Natural killer cell (primary cell): ENCODE measurements around the gene MYADML2. TPM values are rescaled to one million over a fixed set of nuclear protein-coding genes. Genes with fewer than 3 reads are reported as not detected.
A peak's percentile ranks its signal among the peaks of the same experiment; 100 is the strongest.

Experiments
- ATAC-seq, 3 donors: fragments of 150-1000 bp in 2 of 3; fragments of 200-7000 bp in 1 of 3; cut with Tn5 transposase; 1 replicate in 1 of 3; 2 replicates in 2 of 3; pipeline ENCODE4 v1.10.0; 2021; ENCODE audit warnings: mild to moderate bottlenecking in 2 of 3, moderate library complexity in 2 of 3
- DNase-seq, 2 donors: peaks; one replicate each; pipeline versions ENCODE4 v3.0.0 to v3.0.0-alpha.2; 2013 to 2021; ENCODE audit warnings: mixed read lengths in 1 of 2
- H3K27ac ChIP-seq: one replicate; pipeline ENCODE4 v1.5.1; 2013; ENCODE audit warnings: mild to moderate bottlenecking, low read length
- H3K27me3 ChIP-seq: one replicate; pipeline ENCODE4 v1.6.1; 2013; ENCODE audit warnings: low read length; ENCODE audit not compliant: control insufficient read depth, insufficient read depth
- H3K36me3 ChIP-seq: one replicate; pipeline ENCODE4 v1.6.1; 2013; ENCODE audit warnings: low read length; ENCODE audit not compliant: control insufficient read depth, insufficient read depth
- H3K4me1 ChIP-seq: one replicate; pipeline ENCODE4 v1.6.1; 2013; ENCODE audit warnings: low read length; ENCODE audit not compliant: control insufficient read depth, insufficient read depth
- H3K4me3 ChIP-seq: one replicate; pipeline ENCODE4 v1.5.1; 2013; ENCODE audit warnings: low read length
- H3K9me3 ChIP-seq: one replicate; pipeline ENCODE4 v1.6.1; 2013; ENCODE audit warnings: low read length; ENCODE audit not compliant: control insufficient read depth, insufficient read depth
- H3K27ac Mint-ChIP-seq, 2 donors: one replicate each; pipeline ENCODE4 v1.8.0; 2022; ENCODE audit warnings: mild to moderate bottlenecking in 2 of 2, mixed read lengths in 2 of 2, moderate library complexity in 1 of 2
- H3K27me3 Mint-ChIP-seq, 2 donors: one replicate each; pipeline ENCODE4 v1.8.0; 2022; ENCODE audit warnings: low read depth in 2 of 2, mixed read lengths in 2 of 2
- H3K36me3 Mint-ChIP-seq: one replicate; pipeline ENCODE4 v1.8.0; 2022; ENCODE audit warnings: mixed read lengths
- H3K4me1 Mint-ChIP-seq, 2 donors: one replicate each; pipeline ENCODE4 v1.8.0; 2022; ENCODE audit warnings: mixed read lengths in 2 of 2
- H3K4me3 Mint-ChIP-seq: one replicate; pipeline ENCODE4 v1.8.0; 2022; ENCODE audit warnings: mild to moderate bottlenecking, moderate library complexity, mixed read lengths
- H3K9me3 Mint-ChIP-seq, 2 donors: one replicate each; pipeline ENCODE4 v1.8.0; 2022; ENCODE audit warnings: mixed read lengths in 2 of 2
- WGBS: methylation state at CpG from one replicate; pipeline ENCODE4 v1.1.7; 2013; ENCODE audit warnings: missing lambda C conversion rate; ENCODE audit not compliant: insufficient coverage; 5-methylcytosine and 5-hydroxymethylcytosine counted together
- intact Hi-C: fragments of 100-400 bp; cut with micrococcal nuclease; formaldehyde crosslinking; loops from one replicate; pipeline ENCODE4 v1.14.2; 2022
- total RNA-seq, 4 donors: library from RNA; stranded (reverse); fragments of 120-200 nt in 1 of 4; gene quantifications; one replicate each; pipeline versions ENCODE4 v1.2.3 to v1.2.4, GENCODE V29; 2013 to 2022
- TF ChIP-seq, protein P1 (sequence below): fragments of 200-600 bp; IDR thresholded peaks from one replicate; pipeline ENCODE4 v1.8.0; 2022; ENCODE audit warnings: antibody characterized with exemption

The MYADML2 gene
- total RNA-seq, 3 donors from 2014 or later (not counting 1 experiment from before 2014, with no cell fraction given), result not detected

DNA sequence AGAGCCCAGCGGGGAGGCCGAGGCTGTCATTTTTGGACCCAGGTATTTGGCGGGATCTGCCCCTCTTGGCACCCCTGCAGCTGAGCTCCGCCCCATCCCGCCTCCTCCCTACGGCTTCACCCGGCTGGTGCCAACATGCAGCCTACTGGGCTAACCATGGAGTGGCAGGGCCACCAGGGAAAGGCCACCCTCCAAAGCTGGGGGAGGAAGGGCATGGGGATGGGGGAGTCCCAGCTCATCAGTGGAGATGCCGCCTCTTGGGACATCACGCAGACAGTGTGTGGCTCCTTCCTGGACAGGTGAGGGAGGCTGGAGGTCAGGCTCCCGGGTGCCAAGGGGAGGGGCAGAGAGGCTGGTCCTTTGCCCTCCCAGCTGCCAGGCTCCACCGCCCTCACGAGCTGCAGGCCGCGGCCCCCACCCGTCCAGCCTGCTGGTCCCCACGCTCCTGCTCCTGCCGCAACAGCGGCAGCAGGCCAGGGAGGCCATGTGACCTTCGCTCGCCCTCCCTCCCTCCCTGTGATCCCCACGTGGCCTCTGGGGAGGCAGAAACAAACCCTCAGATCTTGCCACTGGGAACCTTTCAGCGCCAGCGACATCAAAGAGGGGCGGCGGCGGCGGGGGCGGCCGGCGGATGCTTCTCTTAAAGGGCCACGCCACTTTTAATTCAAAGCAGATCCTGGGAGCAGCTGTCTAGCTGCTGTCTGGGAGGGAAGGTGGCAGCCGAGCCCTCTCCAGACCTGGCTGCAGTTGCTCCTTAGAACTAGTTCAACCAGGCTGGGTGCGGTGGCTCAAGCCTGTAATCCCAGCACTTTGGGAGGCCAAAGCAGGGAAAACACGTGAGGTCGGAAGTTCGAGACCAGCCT lies 20.7 kb upstream of the MYADML2 start:
- Mint-ChIP-seq H3K27ac (no peak overlapping the region), H3K4me1 (no peaks in the 10 kb centered on the region), H3K9me3 (no peaks in the 10 kb centered on the region), H3K27me3 (peaks cover 14 to 25% of the 10 kb centered on the region in 2 donors), H3K4me3 (peak overlapping the region; percentile 25), H3K36me3 (no peaks in the 10 kb centered on the region)
- Histone ChIP-seq H3K27me3 (peaks cover 8% of the 10 kb centered on the region), H3K4me1 (peaks cover 34% of the 10 kb centered on the region), H3K4me3 (peak overlapping the region; percentile 6), H3K9me3 (no peaks in the 10 kb centered on the region), H3K27ac (no peak overlapping the region), H3K36me3 (no peaks in the 10 kb centered on the region)
- intact Hi-C loops, result no loop called here
- peak; percentile 75 to 93 (median 91) for ATAC-seq
- TF ChIP-seq, protein P1, sequence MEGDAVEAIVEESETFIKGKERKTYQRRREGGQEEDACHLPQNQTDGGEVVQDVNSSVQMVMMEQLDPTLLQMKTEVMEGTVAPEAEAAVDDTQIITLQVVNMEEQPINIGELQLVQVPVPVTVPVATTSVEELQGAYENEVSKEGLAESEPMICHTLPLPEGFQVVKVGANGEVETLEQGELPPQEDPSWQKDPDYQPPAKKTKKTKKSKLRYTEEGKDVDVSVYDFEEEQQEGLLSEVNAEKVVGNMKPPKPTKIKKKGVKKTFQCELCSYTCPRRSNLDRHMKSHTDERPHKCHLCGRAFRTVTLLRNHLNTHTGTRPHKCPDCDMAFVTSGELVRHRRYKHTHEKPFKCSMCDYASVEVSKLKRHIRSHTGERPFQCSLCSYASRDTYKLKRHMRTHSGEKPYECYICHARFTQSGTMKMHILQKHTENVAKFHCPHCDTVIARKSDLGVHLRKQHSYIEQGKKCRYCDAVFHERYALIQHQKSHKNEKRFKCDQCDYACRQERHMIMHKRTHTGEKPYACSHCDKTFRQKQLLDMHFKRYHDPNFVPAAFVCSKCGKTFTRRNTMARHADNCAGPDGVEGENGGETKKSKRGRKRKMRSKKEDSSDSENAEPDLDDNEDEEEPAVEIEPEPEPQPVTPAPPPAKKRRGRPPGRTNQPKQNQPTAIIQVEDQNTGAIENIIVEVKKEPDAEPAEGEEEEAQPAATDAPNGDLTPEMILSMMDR, result no peak
- 19% methylated on average over 36 of the region's 36 CpGs for WGBS
- DNase-seq, result peak in 1 of 2 donors; percentile 92

DNA sequence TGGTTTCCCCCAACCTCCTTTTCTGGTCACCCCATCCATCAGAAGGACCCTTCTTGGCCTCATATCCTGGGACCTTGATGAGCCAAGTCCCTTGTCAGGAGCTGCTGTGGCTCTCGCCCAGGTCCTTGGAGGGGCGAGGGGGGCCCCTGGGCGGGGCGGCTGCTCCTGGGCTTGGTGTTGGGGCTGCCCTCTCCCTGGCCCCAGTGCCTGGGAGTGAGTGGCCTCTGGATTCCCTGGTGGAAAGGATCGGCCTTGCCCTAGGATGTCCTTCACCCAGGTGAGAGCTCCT lies 20.2 kb upstream of the MYADML2 start:
- Histone ChIP-seq H3K27ac (no peak overlapping the region), H3K27me3 (peaks cover 14% of the 10 kb centered on the region), H3K4me1 (peaks cover 34% of the 10 kb centered on the region), H3K36me3 (no peaks in the 10 kb centered on the region), H3K9me3 (no peaks in the 10 kb centered on the region), H3K4me3 (no peak overlapping the region)
- no peaks in the 10 kb centered on the region for H3K9me3 Mint-ChIP-seq
- no peaks in the 10 kb centered on the region for H3K4me1 Mint-ChIP-seq
- H3K36me3 Mint-ChIP-seq, result no peaks in the 10 kb centered on the region
- WGBS, result 51% methylated on average over 5 of the region's 5 CpGs
- DNase-seq, result no peak
- intact Hi-C loops, result no loop called here
- no peak overlapping the region for H3K4me3 Mint-ChIP-seq
- H3K27me3 Mint-ChIP-seq, result peaks cover 14 to 25% of the 10 kb centered on the region in 2 donors
- TF ChIP-seq, protein P1, result no peak
- peak in 1 of 3 donors; percentile 3 for ATAC-seq
- H3K27ac Mint-ChIP-seq, result no peak overlapping the region

DNA sequence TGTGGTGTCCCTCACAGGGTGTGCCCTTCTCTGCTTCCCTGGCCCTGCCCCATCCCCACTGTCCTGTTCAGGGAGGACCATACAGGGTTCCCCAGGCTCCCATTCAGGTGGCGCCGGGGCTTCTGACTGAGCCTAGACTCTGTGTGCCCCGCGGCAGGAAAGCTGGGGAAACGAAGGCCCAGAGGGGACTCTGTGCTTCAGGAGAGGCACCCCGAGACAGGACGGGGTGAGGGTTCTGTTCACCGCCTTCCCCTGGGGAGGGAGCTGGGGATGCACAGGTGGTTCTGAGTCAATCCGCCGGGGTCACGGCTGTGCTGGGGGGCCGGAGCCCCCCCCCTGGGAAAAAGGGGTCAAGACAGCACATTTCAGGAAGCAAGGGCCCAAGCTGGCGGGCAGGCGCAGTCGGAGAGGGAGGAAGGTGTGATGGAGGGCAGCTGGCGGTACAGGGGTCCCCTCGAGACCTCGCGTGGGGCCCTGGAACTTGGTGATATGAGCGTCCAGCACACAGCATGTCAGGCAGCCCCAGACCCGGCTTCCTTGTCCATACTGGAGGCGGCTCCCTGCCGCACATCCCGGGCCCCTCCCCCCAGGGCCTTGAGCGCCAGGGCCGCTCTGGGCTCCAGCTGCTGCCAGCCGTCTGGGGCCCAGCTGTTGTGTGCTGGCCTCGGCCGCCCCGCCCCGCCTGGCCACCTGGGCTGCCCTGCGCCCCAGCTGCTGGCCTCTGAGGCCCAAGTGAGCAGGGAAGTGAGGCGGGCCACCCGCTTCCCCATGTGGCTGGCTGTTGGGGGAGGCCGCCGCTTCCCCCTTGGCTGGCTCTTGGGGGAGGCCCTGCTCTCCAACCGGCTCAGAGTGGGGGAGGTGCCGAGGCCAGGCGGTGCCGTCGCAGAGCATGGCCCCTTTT lies 19.6 kb upstream of the MYADML2 start:
- H3K27me3 Mint-ChIP-seq, result peaks cover 14 to 26% of the 10 kb centered on the region in 2 donors
- no peaks in the 10 kb centered on the region for H3K9me3 Mint-ChIP-seq
- DNase-seq (no peak), ATAC-seq (no peak)
- no peaks in the 10 kb centered on the region for H3K4me1 Mint-ChIP-seq
- Histone ChIP-seq H3K36me3 (no peaks in the 10 kb centered on the region), H3K4me1 (peaks cover 34% of the 10 kb centered on the region), H3K4me3 (no peak overlapping the region), H3K9me3 (no peaks in the 10 kb centered on the region), H3K27me3 (peaks cover 17% of the 10 kb centered on the region), H3K27ac (no peak overlapping the region)
- no peak overlapping the region for H3K27ac Mint-ChIP-seq
- 49% methylated on average over 41 of the region's 41 CpGs for WGBS
- no peak overlapping the region for H3K4me3 Mint-ChIP-seq
- no peaks in the 10 kb centered on the region for H3K36me3 Mint-ChIP-seq
- intact Hi-C loops, result no loop called here
- TF ChIP-seq, protein P1, result no peak
